Esophagus muscularis mucosa (tissue), 3 donors: ENCODE results near the gene ADGRD2.

Experiments used
- POLR2A ChIP-seq: fragments of 450-650 bp; IDR thresholded peaks from one replicate; pipeline ENCODE4 v1.6.1; 2017; ENCODE audit warnings: antibody characterized with exemption, moderate library complexity, mild to moderate bottlenecking, low read depth
- POLR2AphosphoS5 ChIP-seq, 2 donors: sonication (generic); formaldehyde crosslinking; IDR thresholded peaks; one replicate each; pipeline ENCODE4 v1.6.1; 2017; ENCODE audit warnings: antibody characterized with exemption in 2 of 2
- TF ChIP-seq, protein P1 (sequence below), 3 experiments: fragments of 200-600 bp in 2 of 3; fragments of 450-650 bp in 1 of 3; sonication (generic) in 2 of 3; IDR thresholded peaks; one replicate each; pipeline ENCODE4 v1.5.1; 2017 to 2019; ENCODE audit warnings: antibody characterized with exemption in 3 of 3, mild to moderate bottlenecking in 2 of 3, moderate library complexity in 1 of 3

DNA sequence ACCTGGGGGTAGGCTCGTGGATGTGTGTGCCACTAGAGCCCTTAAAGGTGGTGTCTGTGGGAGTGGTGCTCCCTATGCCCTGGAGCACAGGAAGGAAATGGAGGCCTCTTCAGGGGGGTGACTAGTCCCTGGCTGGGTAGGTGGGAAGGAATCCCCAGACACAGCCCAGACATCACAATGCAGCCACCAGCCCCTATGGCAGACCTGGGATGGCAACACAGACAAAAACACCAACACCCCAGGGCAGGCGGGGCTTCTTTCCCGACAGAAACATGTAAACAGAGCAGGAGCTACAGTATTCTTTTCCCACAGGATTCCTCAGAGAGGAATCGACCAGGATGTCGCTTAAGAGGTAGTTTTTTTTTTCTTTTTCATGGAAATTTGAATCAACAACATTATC lies 67.3 kb downstream of the ADGRD2 start:
- TF ChIP-seq, protein P1, sequence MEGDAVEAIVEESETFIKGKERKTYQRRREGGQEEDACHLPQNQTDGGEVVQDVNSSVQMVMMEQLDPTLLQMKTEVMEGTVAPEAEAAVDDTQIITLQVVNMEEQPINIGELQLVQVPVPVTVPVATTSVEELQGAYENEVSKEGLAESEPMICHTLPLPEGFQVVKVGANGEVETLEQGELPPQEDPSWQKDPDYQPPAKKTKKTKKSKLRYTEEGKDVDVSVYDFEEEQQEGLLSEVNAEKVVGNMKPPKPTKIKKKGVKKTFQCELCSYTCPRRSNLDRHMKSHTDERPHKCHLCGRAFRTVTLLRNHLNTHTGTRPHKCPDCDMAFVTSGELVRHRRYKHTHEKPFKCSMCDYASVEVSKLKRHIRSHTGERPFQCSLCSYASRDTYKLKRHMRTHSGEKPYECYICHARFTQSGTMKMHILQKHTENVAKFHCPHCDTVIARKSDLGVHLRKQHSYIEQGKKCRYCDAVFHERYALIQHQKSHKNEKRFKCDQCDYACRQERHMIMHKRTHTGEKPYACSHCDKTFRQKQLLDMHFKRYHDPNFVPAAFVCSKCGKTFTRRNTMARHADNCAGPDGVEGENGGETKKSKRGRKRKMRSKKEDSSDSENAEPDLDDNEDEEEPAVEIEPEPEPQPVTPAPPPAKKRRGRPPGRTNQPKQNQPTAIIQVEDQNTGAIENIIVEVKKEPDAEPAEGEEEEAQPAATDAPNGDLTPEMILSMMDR (IDR thresholded peaks at IDR 0.05), result no peak
- TF ChIP-seq POLR2A, result no peak
- TF ChIP-seq POLR2AphosphoS5 (IDR thresholded peaks at IDR 0.05), result no peak
